B cell (primary cell): ENCODE results near the gene SPTAN1. TPM values are rescaled to one million over a fixed set of nuclear protein-coding genes. Genes with fewer than 3 reads are reported as not detected.

Experiments used
- ATAC-seq: fragments of 200-7000 bp; cut with Tn5 transposase; one replicate; pipeline ENCODE4 v1.10.0; 2021; ENCODE audit warnings: low read depth, mild to moderate bottlenecking, moderate number of reproducible peaks, moderate library complexity
- CTCF ChIA-PET: fragments of 350-600 bp; sonication (Branson Sonifier 250); formaldehyde crosslinking; loops from one replicate; lab custom pipeline; 2021; ENCODE audit warnings: antibody characterized with exemption, inconsistent platforms; lab: Charles Lee
- POLR2A ChIA-PET: fragments of 350-600 bp; sonication (Branson Sonifier 250); formaldehyde crosslinking; loops from one replicate; lab custom pipeline; 2021; ENCODE audit warnings: antibody characterized with exemption; lab: Charles Lee
- DNase-seq: peaks from one replicate; pipeline ENCODE4 v3.0.0; 2013
- H2AFZ ChIP-seq: 2 replicates; pipeline ENCODE4 v1.6.1; 2012; ENCODE audit warnings: mild to moderate bottlenecking, low read depth, low read length; ENCODE audit not compliant: insufficient read depth, poor library complexity, severe bottlenecking
- H3K27ac ChIP-seq, 2 donors: 1 replicate in 1 of 2; 2 replicates in 1 of 2; pipeline ENCODE4 v1.5.1; 2012 to 2013; ENCODE audit warnings: low read length in 2 of 2, mild to moderate bottlenecking in 2 of 2, moderate library complexity in 1 of 2
- H3K27me3 ChIP-seq, 4 experiments: fragments of 200-600 bp in 1 of 4; sonication (generic) in 1 of 4; replicated peaks in 1 of 4; 1 replicate in 2 of 4; 2 replicates in 2 of 4; pipeline versions ENCODE4 v1.6.1 to v1.7.0; 2013 to 2016; ENCODE audit warnings: low read length in 3 of 4, mild to moderate bottlenecking in 2 of 4, mixed read lengths in 1 of 4, moderate library complexity in 1 of 4; ENCODE audit not compliant: insufficient read depth in 4 of 4, control insufficient read depth in 3 of 4; ENCODE audit errors: control extremely low read depth in 1 of 4
- H3K36me3 ChIP-seq, 2 experiments: replicated peaks in 1 of 2; 1 replicate in 1 of 2; 2 replicates in 1 of 2; pipeline versions ENCODE4 v1.6.1 to v1.7.1; 2013; ENCODE audit warnings: low read length in 1 of 2; ENCODE audit not compliant: insufficient read depth in 2 of 2, control insufficient read depth in 1 of 2; ENCODE audit errors: control extremely low read depth in 1 of 2, extremely low read depth in 1 of 2
- H3K4me1 ChIP-seq, 2 donors: fragments of 200-600 bp in 1 of 2; sonication (generic) in 1 of 2; 1 replicate in 1 of 2; 2 replicates in 1 of 2; pipeline versions ENCODE4 v1.5.1 to v1.6.1; 2013 to 2017; ENCODE audit warnings: low read length in 2 of 2; ENCODE audit not compliant: control insufficient read depth in 2 of 2, insufficient read depth in 2 of 2
- H3K4me2 ChIP-seq: replicated peaks from 2 replicates; pipeline ENCODE3; 2012; ENCODE audit warnings: mild to moderate bottlenecking, low read depth, low read length; ENCODE audit not compliant: poor library complexity, severe bottlenecking
- H3K4me3 ChIP-seq, 5 experiments: fragments of 200-600 bp in 1 of 5; sonication (generic) in 1 of 5; 1 replicate in 3 of 5; 2 replicates in 2 of 5; pipeline versions ENCODE4 v1.5.1 to v1.7.0; 2011 to 2016; ENCODE audit warnings: low read length in 4 of 5, mild to moderate bottlenecking in 4 of 5, low read depth in 2 of 5, control low read depth in 1 of 5, moderate library complexity in 1 of 5; ENCODE audit not compliant: insufficient read depth in 1 of 5; ENCODE audit errors: control extremely low read depth in 1 of 5, extremely low read depth in 1 of 5
- H3K79me2 ChIP-seq: fragments of 200-600 bp; sonication (generic); one replicate; pipeline ENCODE4 v1.6.0; 2016; ENCODE audit warnings: low read length; ENCODE audit not compliant: control insufficient read depth, insufficient read depth
- H3K9ac ChIP-seq: fragments of 200-600 bp; sonication (generic); 2 replicates; pipeline ENCODE4 v1.6.1; 2017; ENCODE audit warnings: mild to moderate bottlenecking, low read length, moderate library complexity
- H3K9me3 ChIP-seq, 3 donors: one replicate each; pipeline versions ENCODE4 v1.6.1 to v1.7.1; 2013; ENCODE audit warnings: low read length in 2 of 3; ENCODE audit not compliant: control insufficient read depth in 2 of 3, insufficient read depth in 1 of 3; ENCODE audit errors: control extremely low read depth in 1 of 3
- H4K20me1 ChIP-seq: 2 replicates; pipeline ENCODE4 v1.6.0; 2012; ENCODE audit warnings: mild to moderate bottlenecking, low read length; ENCODE audit not compliant: insufficient read depth, control insufficient read depth, poor library complexity, severe bottlenecking
- H3K27ac Mint-ChIP-seq: one replicate; pipeline ENCODE4 v1.8.0; 2021; ENCODE audit warnings: mixed read lengths
- H3K27me3 Mint-ChIP-seq: one replicate; pipeline ENCODE4 v1.8.0; 2021; ENCODE audit warnings: mixed read lengths
- H3K4me1 Mint-ChIP-seq: one replicate; pipeline ENCODE4 v1.8.0; 2021; ENCODE audit warnings: mixed read lengths
- H3K4me3 Mint-ChIP-seq: one replicate; pipeline ENCODE4 v1.8.0; 2021; ENCODE audit warnings: mixed read lengths
- H3K9me3 Mint-ChIP-seq: one replicate; pipeline ENCODE4 v1.8.0; 2022; ENCODE audit warnings: mixed read lengths; ENCODE audit not compliant: insufficient read depth
- EZH2 ChIP-seq: IDR thresholded peaks from 2 replicates; pipeline ENCODE4 v1.6.1; 2012; ENCODE audit warnings: borderline replicate concordance, low read depth, mild to moderate bottlenecking, moderate library complexity, low read length; ENCODE audit not compliant: insufficient read depth, poor library complexity, severe bottlenecking
- WGBS: methylation state at CpG from one replicate; pipeline ENCODE4 v1.1.5; 2013; ENCODE audit warnings: missing lambda C conversion rate; ENCODE audit not compliant: insufficient coverage; 5-methylcytosine and 5-hydroxymethylcytosine counted together
- intact Hi-C: fragments of 100-400 bp; cut with micrococcal nuclease; formaldehyde crosslinking; loops from one replicate; pipeline ENCODE4 v1.10.0; 2022
- polyA plus RNA-seq: library from polyadenylated mRNA; depleted of rRNA; stranded (reverse); fragments of >200 nt; gene quantifications from 2 replicates; pipeline ENCODE4 v1.2.3, GENCODE V29; 2012
- total RNA-seq, 2 donors: library from RNA; stranded (reverse); fragments of 120-200 nt in 1 of 2; gene quantifications; 1 replicate in 1 of 2; 2 replicates in 1 of 2; pipeline versions ENCODE4 v1.2.3 to v1.2.4, GENCODE V29; 2013 to 2022
- TF ChIP-seq, protein P1 (sequence below): fragments of 200-600 bp; IDR thresholded peaks from one replicate; pipeline ENCODE4 v1.8.0; 2022; ENCODE audit warnings: antibody characterized with exemption, mild to moderate bottlenecking

The SPTAN1 gene
- total and polyA plus RNA-seq, 2 donors (not counting 1 experiment from before 2014, with no cell fraction given) = 129 to 351 TPM

DNA sequence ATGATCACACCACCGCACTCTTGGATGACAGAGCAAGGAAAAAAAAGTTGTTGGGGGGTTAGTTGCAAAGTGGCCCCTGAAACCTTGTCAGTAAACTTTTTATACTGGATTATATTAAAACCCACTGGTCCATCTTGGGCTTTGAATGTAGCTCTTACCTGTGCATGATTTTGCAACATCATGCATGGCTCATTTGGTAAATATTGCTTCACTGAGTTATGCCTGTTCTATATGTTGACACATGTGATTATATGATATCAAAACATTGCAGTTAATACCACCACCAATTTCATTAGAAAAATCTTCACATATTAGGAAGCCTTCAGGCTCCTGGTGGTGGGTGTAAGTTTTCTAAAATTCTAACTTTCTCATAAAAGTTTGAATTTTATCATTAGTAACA lies 62.3 kb downstream of the SPTAN1 start:
- H3K79me2 ChIP-seq = no peaks in the 10 kb centered on the region
- no peak overlapping the region for H3K4me2 ChIP-seq
- Mint-ChIP-seq H3K27ac (no peak overlapping the region), H3K4me1 (no peaks in the 10 kb centered on the region), H3K9me3 (no peaks in the 10 kb centered on the region), H3K27me3 (no peaks in the 10 kb centered on the region), H3K4me3 (no peak overlapping the region)
- no peaks in the 10 kb centered on the region for H3K4me1 ChIP-seq
- H2AFZ ChIP-seq = no peak overlapping the region
- CTCF ChIA-PET = no interaction called here
- no peak overlapping the region for H3K4me3 ChIP-seq
- intact Hi-C loops = no loop called here
- H3K27ac ChIP-seq = no peak overlapping the region
- H3K9ac ChIP-seq = no peak overlapping the region
- H3K9me3 ChIP-seq = no peaks in the 10 kb centered on the region
- peaks cover 9 to 92% of the 10 kb centered on the region in 2 experiments for H3K36me3 ChIP-seq
- no peak for ATAC-seq
- TF ChIP-seq, protein P1, sequence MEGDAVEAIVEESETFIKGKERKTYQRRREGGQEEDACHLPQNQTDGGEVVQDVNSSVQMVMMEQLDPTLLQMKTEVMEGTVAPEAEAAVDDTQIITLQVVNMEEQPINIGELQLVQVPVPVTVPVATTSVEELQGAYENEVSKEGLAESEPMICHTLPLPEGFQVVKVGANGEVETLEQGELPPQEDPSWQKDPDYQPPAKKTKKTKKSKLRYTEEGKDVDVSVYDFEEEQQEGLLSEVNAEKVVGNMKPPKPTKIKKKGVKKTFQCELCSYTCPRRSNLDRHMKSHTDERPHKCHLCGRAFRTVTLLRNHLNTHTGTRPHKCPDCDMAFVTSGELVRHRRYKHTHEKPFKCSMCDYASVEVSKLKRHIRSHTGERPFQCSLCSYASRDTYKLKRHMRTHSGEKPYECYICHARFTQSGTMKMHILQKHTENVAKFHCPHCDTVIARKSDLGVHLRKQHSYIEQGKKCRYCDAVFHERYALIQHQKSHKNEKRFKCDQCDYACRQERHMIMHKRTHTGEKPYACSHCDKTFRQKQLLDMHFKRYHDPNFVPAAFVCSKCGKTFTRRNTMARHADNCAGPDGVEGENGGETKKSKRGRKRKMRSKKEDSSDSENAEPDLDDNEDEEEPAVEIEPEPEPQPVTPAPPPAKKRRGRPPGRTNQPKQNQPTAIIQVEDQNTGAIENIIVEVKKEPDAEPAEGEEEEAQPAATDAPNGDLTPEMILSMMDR = no peak
- TF ChIP-seq EZH2 = no peak
- POLR2A ChIA-PET = no interaction called here
- H3K27me3 ChIP-seq = no peaks in the 10 kb centered on the region
- H4K20me1 ChIP-seq = no peaks in the 10 kb centered on the region
- no CpG with 5 or more reads among the region's 1 CpG for WGBS
- DNase-seq = no peak

- H3K27ac Mint-ChIP-seq = no peak overlapping the region
- Histone ChIP-seq H3K4me3 (no peak overlapping the region), H3K9ac (no peak overlapping the region), H3K4me1 (no peaks in the 10 kb centered on the region), H3K27ac (no peak overlapping the region), H2AFZ (no peak overlapping the region), H3K27me3 (no peaks in the 10 kb centered on the region), H3K79me2 (no peaks in the 10 kb centered on the region), H3K4me2 (no peak overlapping the region), H3K9me3 (no peaks in the 10 kb centered on the region), H3K36me3 (peaks cover 6 to 89% of the 10 kb centered on the region in 2 experiments), H4K20me1 (no peaks in the 10 kb centered on the region)
- no peak for DNase-seq
- H3K9me3 Mint-ChIP-seq = no peaks in the 10 kb centered on the region
- TF ChIP-seq EZH2 = no peak
- TF ChIP-seq, protein P1 = no peak
- intact Hi-C loops = no loop called here
- H3K4me3 Mint-ChIP-seq = no peak overlapping the region
- no peaks in the 10 kb centered on the region for H3K4me1 Mint-ChIP-seq
- ChIA-PET CTCF (no interaction called here), POLR2A (interaction anchor here (0.7 kb wide), 1 partner anchor 381 kb away, joined by 3 read pairs; no protein-coding TSS in a partner anchor)
- H3K27me3 Mint-ChIP-seq = no peaks in the 10 kb centered on the region
- ATAC-seq = no peak
- WGBS = 94% methylated on average over 12 of the region's 12 CpGs
These were observed 63.2 kb downstream of the SPTAN1 start for GRCh38 chr9:128615571-128615970.
